Measurements from ENCODE around the gene UBAP1. TPM values are rescaled to one million over a fixed set of nuclear protein-coding genes. Genes with fewer than 3 reads are reported as not detected.

UBAP1 gene
- total and polyA plus RNA-seq, 2 of the 4 experiments (the other 2 are of a cell fraction), result 30.6 to 37.0 TPM

DNA sequence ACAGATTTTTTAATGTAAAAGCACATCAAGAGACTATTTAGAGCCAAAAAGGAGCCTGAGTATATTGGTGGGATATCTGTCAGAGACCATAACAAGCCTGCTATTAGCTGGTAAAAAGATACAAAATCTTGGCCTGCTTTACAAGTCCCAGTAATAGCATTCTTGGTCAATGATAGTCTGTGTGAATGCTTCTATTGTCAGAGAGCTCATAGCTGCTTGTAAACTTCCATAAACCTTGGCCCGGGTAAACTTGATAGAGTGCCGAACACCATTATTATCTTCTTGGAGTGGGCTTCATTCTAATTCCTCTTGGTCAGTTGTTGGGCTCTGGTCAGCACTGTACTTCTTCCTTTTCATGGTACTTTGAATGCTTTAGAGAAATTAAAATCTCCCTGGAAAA is 64.0 kb downstream of the UBAP1 start:
- POLR2A ChIA-PET (ENCODE audit: unreplicated experiment), result no interaction called here

More for the DNA sequence above, 64.0 kb downstream of the UBAP1 start:
- peaks cover 30% of the 10 kb centered on the region for H3K36me3 ChIP-seq (ENCODE audit: control insufficient read depth, insufficient read depth, low read length)
- no peak overlapping the region for H2AFZ ChIP-seq (replicated peaks; ENCODE audit: low read length, poor library complexity)
- no peak overlapping the region for H3K23ac ChIP-seq (ENCODE audit: low read depth, low read length)
- H2BK120ac ChIP-seq (ENCODE audit: low read depth, low read length), result no peak overlapping the region
- 80% methylated on average over 1 of the region's 2 CpGs; no CpG with 5 or more reads in 1 of the 2 experiments for WGBS, 2 experiments (ENCODE audit: extremely low coverage in 2 of 2, insufficient read length in 1 of 2)
- no peak overlapping the region for H3K27ac ChIP-seq (ENCODE audit: insufficient read depth, low read length)
- in situ Hi-C loops (cut with MboI; ENCODE audit: low sequenced_read_pairs), result no loop called here
- no peak overlapping the region for H2AK5ac ChIP-seq (ENCODE audit: low read depth, low read length)
- no peaks in the 10 kb centered on the region for H3K9me3 ChIP-seq (ENCODE audit: control insufficient read depth, insufficient read depth, low read length)
- H2BK15ac ChIP-seq (ENCODE audit: low read depth, low read length), result no peak overlapping the region
- H3K18ac ChIP-seq (ENCODE audit: low read depth, low read length), result no peak overlapping the region
- intact Hi-C loops (cut with micrococcal nuclease), result no loop called here
- H4K20me1 ChIP-seq (ENCODE audit: insufficient read depth, low read length), result peaks cover 30% of the 10 kb centered on the region
- H3K4ac ChIP-seq (ENCODE audit: low read depth, low read length), result no peak overlapping the region
- TF ChIP-seq NFE2L2 (IDR thresholded peaks at IDR 0.05; ENCODE audit: low read depth, low read length), result no peak
- TF ChIP-seq, protein P1, sequence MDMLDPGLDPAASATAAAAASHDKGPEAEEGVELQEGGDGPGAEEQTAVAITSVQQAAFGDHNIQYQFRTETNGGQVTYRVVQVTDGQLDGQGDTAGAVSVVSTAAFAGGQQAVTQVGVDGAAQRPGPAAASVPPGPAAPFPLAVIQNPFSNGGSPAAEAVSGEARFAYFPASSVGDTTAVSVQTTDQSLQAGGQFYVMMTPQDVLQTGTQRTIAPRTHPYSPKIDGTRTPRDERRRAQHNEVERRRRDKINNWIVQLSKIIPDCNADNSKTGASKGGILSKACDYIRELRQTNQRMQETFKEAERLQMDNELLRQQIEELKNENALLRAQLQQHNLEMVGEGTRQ (IDR thresholded peaks at IDR 0.05; ENCODE audit: low read depth, low read length), result no peak
- no peak for TF ChIP-seq RCOR1 (IDR thresholded peaks at IDR 0.05; ENCODE audit: insufficient replicate concordance, low read length)
- no peak for TF ChIP-seq FOS (IDR thresholded peaks at IDR 0.05; ENCODE audit: low read depth, low read length)
- TF ChIP-seq MAZ (IDR thresholded peaks at IDR 0.05; ENCODE audit: borderline replicate concordance, low read depth, low read length), result no peak
- TF ChIP-seq SMC3 (IDR thresholded peaks at IDR 0.05; ENCODE audit: low read depth, low read length), result no peak
- TF ChIP-seq CTCF (conservative IDR thresholded peaks at IDR 0.05; ENCODE audit: low read depth, low read length), result no peak
- no peak for TF ChIP-seq MXI1 (IDR thresholded peaks at IDR 0.05; ENCODE audit: borderline replicate concordance, low read depth, low read length)
- TF ChIP-seq CHD1 (IDR thresholded peaks at IDR 0.05; ENCODE audit: low read depth, low read length), result no peak
- no peak for TF ChIP-seq BHLHE40 (IDR thresholded peaks at IDR 0.05; ENCODE audit: low read depth, low read length)
- TF ChIP-seq CEBPB (IDR thresholded peaks at IDR 0.05; ENCODE audit: low read depth, low read length), result no peak
- H2BK20ac ChIP-seq (ENCODE audit: low read depth, low read length), result no peak overlapping the region
- H3K14ac ChIP-seq (replicated peaks; ENCODE audit: low read depth, low read length), result no peak overlapping the region
- no peak overlapping the region for H3K56ac ChIP-seq (ENCODE audit: extremely low read depth, insufficient read depth, low read length)
- H3K4me1 ChIP-seq (ENCODE audit: control insufficient read depth, insufficient read depth, low read length), result no peaks in the 10 kb centered on the region
- H4K5ac ChIP-seq (ENCODE audit: low read depth, low read length), result no peak overlapping the region
- no peak overlapping the region for H3K9ac ChIP-seq (ENCODE audit: low read depth, low read length)
- no peak overlapping the region for H3K4me2 ChIP-seq (ENCODE audit: low read depth, low read length)
- peaks cover 10% of the 10 kb centered on the region for H3K9me1 ChIP-seq (ENCODE audit: insufficient read depth, low read length)
- CTCF ChIA-PET, result no interaction called here
- H3K79me1 ChIP-seq (ENCODE audit: low read depth in 1 of 2, low read length in 2 of 2), result peaks cover 11 to 55% of the 10 kb centered on the region in 2 experiments; a peak in 3 of 4 replicates
- dilution Hi-C loops (cut with HindIII; ENCODE audit: low sequenced_read_pairs, unreplicated experiment), result no loop called here
- no peak overlapping the region for H2BK5ac ChIP-seq (ENCODE audit: low read depth, low read length, poor library complexity, severe bottlenecking)
- no peak overlapping the region for H3K4me3 ChIP-seq (ENCODE audit: insufficient read depth, low read depth, low read length)
- no peak overlapping the region for H2AK9ac ChIP-seq (replicated peaks; ENCODE audit: low read depth, low read length, poor library complexity)
- ATAC-seq (ENCODE audit: low read depth) (no peak), DNase-seq (no peak)
- H4K8ac ChIP-seq (ENCODE audit: low read depth in 2 of 2, low read length in 2 of 2), result no peak overlapping the region
- no TSS peak for BruUV-seq (replicated peaks)
- no peak overlapping the region for H4K91ac ChIP-seq (ENCODE audit: insufficient read depth, low read depth, low read length)
- no peaks in the 10 kb centered on the region for H3K27me3 ChIP-seq (ENCODE audit: control insufficient read depth, insufficient read depth, low read length)

Data from IMR-90 (cell line).